ENCODE results near the gene GRIN1. TPM values are rescaled to one million over a fixed set of nuclear protein-coding genes. Genes with fewer than 3 reads are reported as not detected.

The GRIN1 gene
- total and polyA plus RNA-seq, 10 of the 15 experiments (the other 5 are each of a cell fraction or from before 2014, with no cell fraction given) = 0.05 to 0.10 (median 0.06) TPM; not detected in 6

DNA sequence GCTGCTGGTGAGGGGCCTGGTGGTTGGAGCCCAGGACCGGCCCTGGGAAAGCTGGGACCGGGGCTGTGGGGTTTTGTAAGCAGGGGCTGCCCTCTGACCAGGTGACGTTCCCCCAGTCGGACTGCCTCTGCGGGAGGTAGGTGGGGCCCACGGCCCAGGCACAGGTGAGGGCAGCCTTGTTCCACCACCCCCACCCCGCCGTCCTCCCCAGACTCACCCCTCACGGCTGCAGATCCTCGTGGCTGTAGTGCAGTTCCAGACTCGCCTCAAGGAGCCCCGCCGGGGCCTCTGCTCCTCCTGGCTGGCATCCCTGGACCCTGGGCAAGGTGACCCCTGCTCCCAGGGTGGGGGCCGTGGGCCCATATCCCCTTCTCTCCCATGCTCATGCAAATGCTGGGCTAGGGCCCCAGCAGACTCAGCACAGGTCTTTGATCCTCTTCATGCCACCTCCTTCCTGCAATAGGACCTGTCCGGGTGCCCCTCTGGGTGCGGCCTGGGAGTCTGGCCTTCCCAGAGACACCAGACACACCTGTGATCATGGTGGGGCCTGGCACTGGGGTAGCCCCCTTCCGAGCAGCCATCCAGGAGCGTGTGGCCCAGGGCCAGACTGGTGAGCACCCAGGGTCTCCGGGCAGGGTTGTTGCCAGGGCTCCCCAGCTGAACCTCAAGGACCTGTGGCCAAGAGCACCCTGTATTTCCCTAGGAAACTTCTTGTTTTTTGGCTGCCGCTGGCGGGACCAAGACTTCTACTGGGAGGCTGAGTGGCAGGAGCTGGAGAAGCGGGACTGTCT, 76.4 kb downstream of the GRIN1 start:
- BruUV-seq (replicated peaks) = no TSS peak
- POLR2A ChIA-PET = interaction anchor here (1.2 kb wide), 1 partner anchor 15 kb away, joined by 4 read pairs; the partner anchor contains the start of gene TPRN
- Histone ChIP-seq H3K4me1 (ENCODE audit: control insufficient read depth, insufficient read depth, low read length) (no peaks in the 10 kb centered on the region), H3K27ac (ENCODE audit: control insufficient read depth, insufficient read depth) (no peak overlapping the region), H3K9ac (ENCODE audit: control insufficient read depth, insufficient read depth, low read length) (no peak overlapping the region), H3K4me3 (no peak overlapping the region), H4K20me1 (ENCODE audit: control insufficient read depth, insufficient read depth) (no peaks in the 10 kb centered on the region), H2AFZ (ENCODE audit: control insufficient read depth, low read depth, low read length) (no peak overlapping the region), H3K79me2 (ENCODE audit: control insufficient read depth, insufficient read depth, low read length) (no peaks in the 10 kb centered on the region), H3K36me3 (ENCODE audit: control insufficient read depth in 2 of 2, insufficient read depth in 2 of 2, low read length in 1 of 2) (peaks cover 0 to 2% of the 10 kb centered on the region in 2 experiments; a peak in 3 of 4 replicates), H3K4me2 (ENCODE audit: control insufficient read depth, insufficient read depth) (no peak overlapping the region), H3K9me3 (replicated peaks; ENCODE audit: control insufficient read depth, insufficient read depth, low read length) (no peaks in the 10 kb centered on the region), H3K27me3 (replicated peaks in 1 of 2; ENCODE audit: control insufficient read depth in 2 of 2, insufficient read depth in 2 of 2, low read length in 1 of 2) (no peaks in the 10 kb centered on the region)
- in situ Hi-C loops (cut with MboI) = no loop called here
- WGBS (ENCODE audit: insufficient coverage, insufficient replicate concordance, low lambda C conversion rate, missing lambda C conversion rate) = 85% methylated on average over 20 of the region's 22 CpGs
- intact Hi-C loops (cut with micrococcal nuclease; ENCODE audit: unreplicated experiment) = no loop called here
- CTCF ChIA-PET = no interaction called here
- DNase-seq (ENCODE audit: low read depth, low spot score) = no peak
- FAIRE-seq = no peak
- no peak for ATAC-seq
- SMC1A ChIA-PET (ENCODE audit: uncharacterized antibody, unreplicated experiment) = no interaction called here
- RAD21 ChIA-PET (ENCODE audit: unreplicated experiment) = no interaction called here
- no peak for TF ChIP-seq PAX8 (IDR thresholded peaks at IDR 0.05)
- no peak for TF ChIP-seq GATAD2B (conservative IDR thresholded peaks at IDR 0.05; ENCODE audit: low read depth)
- TF ChIP-seq TARDBP (IDR thresholded peaks at IDR 0.05; ENCODE audit: borderline replicate concordance) = no peak
- TF ChIP-seq KDM1A (IDR thresholded peaks at IDR 0.05; ENCODE audit: borderline replicate concordance) = no peak
- no peak for TF ChIP-seq SMARCA5 (IDR thresholded peaks at IDR 0.05)

DNA sequence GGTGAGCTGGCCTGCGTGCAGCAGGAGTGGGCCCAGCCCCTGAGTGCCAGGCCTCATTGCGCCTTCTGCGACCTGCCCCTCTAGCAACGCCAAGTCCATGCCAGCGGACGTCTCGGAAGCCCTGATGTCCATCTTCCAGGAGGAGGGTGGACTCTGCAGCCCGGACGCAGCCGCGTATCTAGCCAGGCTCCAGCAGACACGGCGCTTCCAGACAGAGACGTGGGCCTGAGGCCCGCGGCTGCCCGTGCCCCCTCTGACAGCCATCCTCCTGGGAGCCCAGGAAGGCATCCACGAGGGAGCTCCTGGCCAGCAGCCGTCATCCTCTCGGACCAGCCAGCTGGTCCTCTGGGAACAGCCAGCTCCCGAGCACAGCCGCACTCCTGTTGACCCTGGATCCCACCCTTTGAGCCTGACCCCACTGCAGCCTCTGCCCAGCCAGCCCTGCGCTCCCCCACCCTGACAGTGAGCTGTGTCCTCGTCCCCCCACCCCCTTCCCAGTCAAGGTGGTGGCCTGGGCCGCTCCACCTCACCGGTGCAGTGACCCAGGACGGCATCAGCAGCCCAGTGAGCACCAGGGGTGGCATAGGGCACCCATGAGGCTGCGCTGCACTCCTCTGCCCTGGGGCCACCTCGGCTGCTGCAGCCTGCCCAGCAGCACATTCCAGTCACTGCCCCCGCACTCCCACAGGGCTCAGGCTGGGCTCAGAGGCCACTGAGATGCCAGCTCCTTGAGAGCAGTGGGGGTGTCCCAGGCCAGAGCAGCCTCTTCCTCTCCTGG, 77.4 kb downstream of the GRIN1 start:
- Histone ChIP-seq H3K4me2 (ENCODE audit: control insufficient read depth, insufficient read depth) (no peak overlapping the region), H3K27me3 (replicated peaks in 1 of 2; ENCODE audit: control insufficient read depth in 2 of 2, insufficient read depth in 2 of 2, low read length in 1 of 2) (no peaks in the 10 kb centered on the region), H4K20me1 (ENCODE audit: control insufficient read depth, insufficient read depth) (no peaks in the 10 kb centered on the region), H3K27ac (ENCODE audit: control insufficient read depth, insufficient read depth) (no peak overlapping the region), H3K79me2 (ENCODE audit: control insufficient read depth, insufficient read depth, low read length) (no peaks in the 10 kb centered on the region), H3K9me3 (replicated peaks; ENCODE audit: control insufficient read depth, insufficient read depth, low read length) (no peaks in the 10 kb centered on the region), H2AFZ (ENCODE audit: control insufficient read depth, low read depth, low read length) (no peak overlapping the region), H3K36me3 (ENCODE audit: control insufficient read depth in 2 of 2, insufficient read depth in 2 of 2, low read length in 1 of 2) (peaks cover 0 to 2% of the 10 kb centered on the region in 2 experiments; a peak in 2 of 4 replicates), H3K4me3 (no peak overlapping the region), H3K4me1 (ENCODE audit: control insufficient read depth, insufficient read depth, low read length) (no peaks in the 10 kb centered on the region), H3K9ac (ENCODE audit: control insufficient read depth, insufficient read depth, low read length) (no peak overlapping the region)
- in situ Hi-C loops (cut with MboI) (no loop called here), intact Hi-C loops (cut with micrococcal nuclease; ENCODE audit: unreplicated experiment) (no loop called here)
- ChIA-PET CTCF (no interaction called here), POLR2A (no interaction called here), SMC1A (ENCODE audit: uncharacterized antibody, unreplicated experiment) (no interaction called here), RAD21 (ENCODE audit: unreplicated experiment) (no interaction called here)
- no TSS peak for BruUV-seq (replicated peaks)
- no peak for ATAC-seq
- 94% methylated on average over 23 of the region's 30 CpGs for WGBS (ENCODE audit: insufficient coverage, insufficient replicate concordance, low lambda C conversion rate, missing lambda C conversion rate)
- FAIRE-seq = no peak
- DNase-seq (ENCODE audit: low read depth, low spot score) = no peak
- TF ChIP-seq POLR2A (IDR thresholded peaks at IDR 0.05; ENCODE audit: low read depth, low read length) (0 out of 2 replicates have a peak, but pooled peaks have one; percentile 3), ZSCAN29 (IDR thresholded peaks at IDR 0.05) (no peak)
